Measurements from ENCODE around the gene LCN9. TPM values are rescaled to one million over a fixed set of nuclear protein-coding genes. Genes with fewer than 3 reads are reported as not detected.

Gene LCN9
- total and polyA plus RNA-seq, 9 donors = not detected

GRCh38 chr9:135697226-135697625 is 34.1 kb downstream of the LCN9 start:
- Histone ChIP-seq H3K36me3 (no peaks in the 10 kb centered on the region), H3K4me1 (ENCODE audit: insufficient read depth) (peaks cover 5% of the 10 kb centered on the region), H3K27ac (no peak overlapping the region), H3K27me3 (no peaks in the 10 kb centered on the region), H3K9me3 (no peaks in the 10 kb centered on the region), H3K4me3 (no peak overlapping the region)
- WGBS, 3 donors = 74 to 81% (median 76%) methylated on average over 15 of the region's 15 CpGs
- intact Hi-C loops (cut with DNase I) = loop anchor here in 1 of 4 donors (10.0 kb wide), 1 partner anchor 58 kb away; no protein-coding TSS in a partner anchor
- DNase-seq = no peak
- no peak for TF ChIP-seq POLR2A (IDR thresholded peaks at IDR 0.05)
- no peak for TF ChIP-seq CTCF (IDR thresholded peaks at IDR 0.05)
- no peak for TF ChIP-seq EP300 (IDR thresholded peaks at IDR 0.05)

- no peak overlapping the region for H3K4me3 ChIP-seq
- H3K27ac ChIP-seq = no peak overlapping the region
- no peaks in the 10 kb centered on the region for H3K27me3 ChIP-seq
- WGBS, 3 donors = 74 to 76% (median 76%) methylated on average over 20 to 21 of the region's 21 CpGs
- no peaks in the 10 kb centered on the region for H3K36me3 ChIP-seq
- no peaks in the 10 kb centered on the region for H3K9me3 ChIP-seq
- TF ChIP-seq CTCF (IDR thresholded peaks at IDR 0.05) (no peak), POLR2A (IDR thresholded peaks at IDR 0.05) (no peak), EP300 (IDR thresholded peaks at IDR 0.05) (no peak)
- H3K4me1 ChIP-seq (ENCODE audit: insufficient read depth) = peaks cover 7% of the 10 kb centered on the region
- intact Hi-C loops (cut with DNase I) = loop anchor here in 1 of 4 donors (10.0 kb wide), 1 partner anchor 57 kb away; no protein-coding TSS in a partner anchor
- DNase-seq = no peak
Observed at GRCh38 chr9:135698236-135698635, 35.1 kb downstream of the LCN9 start.

- 79 to 86% (median 85%) methylated on average over 19 of the region's 19 CpGs for WGBS, 3 donors
- no peaks in the 10 kb centered on the region for H3K36me3 ChIP-seq
- H3K9me3 ChIP-seq = no peaks in the 10 kb centered on the region
- no peak overlapping the region for H3K4me3 ChIP-seq
- DNase-seq = no peak
- intact Hi-C loops (cut with DNase I) = loop anchor here in 1 of 4 donors (10.0 kb wide), 1 partner anchor 56 kb away; no protein-coding TSS in a partner anchor
- no peak overlapping the region for H3K27ac ChIP-seq
- peaks cover 7% of the 10 kb centered on the region for H3K4me1 ChIP-seq (ENCODE audit: insufficient read depth)
- no peaks in the 10 kb centered on the region for H3K27me3 ChIP-seq
- TF ChIP-seq CTCF (IDR thresholded peaks at IDR 0.05) (no peak), EP300 (IDR thresholded peaks at IDR 0.05) (no peak), POLR2A (IDR thresholded peaks at IDR 0.05) (no peak)
Observed at GRCh38 chr9:135698767-135699166, 35.7 kb downstream of the LCN9 start.

GRCh38 chr9:135699440-135699839 is 36.3 kb downstream of the LCN9 start, which contains the start of gene SOHLH1:
Gene SOHLH1 (minus strand): TSS chr9:135699481. CDS start chr9:135699467, 14 bp downstream.
- no peak for DNase-seq
- Histone ChIP-seq H3K4me3 (no peak within 1 kb of the TSS), H3K9me3 (no peaks in the 10 kb centered on the region), H3K4me1 (ENCODE audit: insufficient read depth) (peaks cover 7% of the 10 kb centered on the region), H3K27ac (no peak within 1 kb of the TSS), H3K27me3 (no peaks in the 10 kb centered on the region), H3K36me3 (no peaks in the 10 kb centered on the region)
- TF ChIP-seq CTCF (IDR thresholded peaks at IDR 0.05) (no peak), POLR2A (IDR thresholded peaks at IDR 0.05) (no peak), EP300 (IDR thresholded peaks at IDR 0.05) (no peak)
- WGBS, 3 donors = 83 to 87% (median 86%) methylated on average over 29 to 30 of the region's 30 CpGs
- intact Hi-C loops (cut with DNase I) = loop anchor here in 1 of 4 donors (10.0 kb wide), 1 partner anchor 55 kb away; no protein-coding TSS in a partner anchor
